ENCODE data around the gene KRTAP10-3. TPM values are rescaled to one million over a fixed set of nuclear protein-coding genes. Genes with fewer than 3 reads are reported as not detected.
"Not testable (repeated sequence)": the region's sequence is repeated elsewhere in the genome, so short reads cannot be mapped to it uniquely, and the experiment has no call there.

KRTAP10-3 gene
- total RNA-seq, 1 experiment from 2014 or later = 0.62 TPM

DNA sequence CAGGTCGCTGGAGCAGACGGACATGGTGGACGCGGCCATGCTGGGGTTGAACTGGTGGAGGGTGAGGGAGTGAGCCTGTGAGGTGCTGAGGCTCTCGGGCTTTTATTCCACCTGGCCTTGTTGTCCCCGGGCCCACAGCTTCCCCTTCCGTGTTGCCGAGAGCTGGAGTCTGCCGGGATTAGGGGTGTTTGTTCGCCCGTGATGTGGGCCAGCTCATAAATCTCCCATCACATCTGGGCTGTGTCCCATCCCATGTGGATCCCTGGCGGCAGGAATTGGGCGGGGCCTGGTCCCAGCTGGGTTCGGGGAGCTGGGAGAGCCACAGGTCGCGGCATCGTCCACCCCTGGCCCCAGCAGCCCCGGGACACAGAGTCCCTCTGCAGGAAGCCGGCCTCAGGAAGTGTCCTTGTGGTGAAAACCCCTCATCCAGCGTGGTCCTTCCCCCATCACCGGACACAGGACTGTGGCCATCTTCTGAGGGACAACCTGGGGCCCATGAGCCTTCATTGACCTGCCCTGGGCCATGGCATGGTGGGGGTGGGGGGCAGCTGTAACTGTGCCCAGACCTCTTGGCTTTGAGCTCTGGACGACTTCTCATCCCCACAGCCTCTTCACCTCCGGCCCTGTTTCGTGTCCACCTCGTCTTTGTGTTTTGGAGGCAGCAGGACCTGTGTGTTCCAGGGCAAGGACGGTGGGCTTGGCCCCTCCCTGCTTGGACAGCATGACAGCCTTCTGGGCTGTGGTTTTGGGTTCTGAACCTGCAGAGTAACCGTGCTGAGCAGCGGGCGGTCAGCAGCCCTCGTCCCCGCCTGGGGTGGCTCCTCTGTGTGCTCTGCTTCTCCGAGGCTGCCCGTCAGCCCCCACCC, 34.1 kb upstream of the KRTAP10-3 start, which contains the start of gene KRTAP10-6:
KRTAP10-6 (minus strand) TSS at position 60 of the 866 bp plus-strand sequence; CDS start at position 39, 21 bp downstream.
- TF ChIP-seq, protein P1, sequence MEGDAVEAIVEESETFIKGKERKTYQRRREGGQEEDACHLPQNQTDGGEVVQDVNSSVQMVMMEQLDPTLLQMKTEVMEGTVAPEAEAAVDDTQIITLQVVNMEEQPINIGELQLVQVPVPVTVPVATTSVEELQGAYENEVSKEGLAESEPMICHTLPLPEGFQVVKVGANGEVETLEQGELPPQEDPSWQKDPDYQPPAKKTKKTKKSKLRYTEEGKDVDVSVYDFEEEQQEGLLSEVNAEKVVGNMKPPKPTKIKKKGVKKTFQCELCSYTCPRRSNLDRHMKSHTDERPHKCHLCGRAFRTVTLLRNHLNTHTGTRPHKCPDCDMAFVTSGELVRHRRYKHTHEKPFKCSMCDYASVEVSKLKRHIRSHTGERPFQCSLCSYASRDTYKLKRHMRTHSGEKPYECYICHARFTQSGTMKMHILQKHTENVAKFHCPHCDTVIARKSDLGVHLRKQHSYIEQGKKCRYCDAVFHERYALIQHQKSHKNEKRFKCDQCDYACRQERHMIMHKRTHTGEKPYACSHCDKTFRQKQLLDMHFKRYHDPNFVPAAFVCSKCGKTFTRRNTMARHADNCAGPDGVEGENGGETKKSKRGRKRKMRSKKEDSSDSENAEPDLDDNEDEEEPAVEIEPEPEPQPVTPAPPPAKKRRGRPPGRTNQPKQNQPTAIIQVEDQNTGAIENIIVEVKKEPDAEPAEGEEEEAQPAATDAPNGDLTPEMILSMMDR (conservative IDR thresholded peaks at IDR 0.05; ENCODE audit: low read depth, low read length) = no peak
- no TSS peak for BruUV-seq (replicated peaks)
- intact Hi-C loops (cut with micrococcal nuclease; ENCODE audit: unreplicated experiment) = no loop called here
- ChIA-PET POLR2A (ENCODE audit: low non-redundant PET) (no interaction called here), CTCF (no interaction called here)
- Histone ChIP-seq H3K36me3 (ENCODE audit: insufficient read depth, low read length, poor library complexity, severe bottlenecking) (no peaks in the 10 kb centered on the region), H3K27me3 (replicated peaks; ENCODE audit: insufficient read depth, low read depth, low read length, poor library complexity) (no peaks in the 10 kb centered on the region), H3K4me1 (ENCODE audit: insufficient read depth, low read length, poor library complexity, severe bottlenecking) (no peaks in the 10 kb centered on the region), H3K9me3 (ENCODE audit: low read depth, low read length, poor library complexity, severe bottlenecking) (no peaks in the 10 kb centered on the region), H3K27ac (ENCODE audit: low read depth, low read length, poor library complexity, severe bottlenecking) (no peak within 1 kb of the TSS), H3K4me3 (ENCODE audit: low read depth, low read length, poor library complexity, severe bottlenecking) (no peak within 1 kb of the TSS)
- no peak for DNase-seq (ENCODE audit: low spot score)

DNA sequence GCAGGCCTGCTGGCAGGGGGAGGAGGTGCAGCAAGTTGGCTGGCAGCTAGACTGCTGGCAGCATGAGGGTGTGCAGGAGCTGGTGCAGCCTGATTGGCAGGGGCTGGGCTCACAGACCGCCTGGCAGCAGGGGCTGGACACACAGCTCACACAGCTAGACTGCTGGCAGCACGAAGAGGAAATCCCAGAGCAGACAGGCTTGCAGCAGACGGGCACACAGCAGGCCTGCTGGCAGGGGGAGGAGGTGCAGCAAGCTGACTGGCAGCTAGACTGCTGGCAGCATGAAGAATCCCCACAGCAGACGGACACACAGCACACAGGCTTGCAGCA, 33.2 kb upstream of the KRTAP10-3 start:
- CTCF ChIA-PET = interaction anchor here (1.2 kb wide), 1 partner anchor 81 kb away, joined by 3 read pairs; no protein-coding TSS in a partner anchor

DNA sequence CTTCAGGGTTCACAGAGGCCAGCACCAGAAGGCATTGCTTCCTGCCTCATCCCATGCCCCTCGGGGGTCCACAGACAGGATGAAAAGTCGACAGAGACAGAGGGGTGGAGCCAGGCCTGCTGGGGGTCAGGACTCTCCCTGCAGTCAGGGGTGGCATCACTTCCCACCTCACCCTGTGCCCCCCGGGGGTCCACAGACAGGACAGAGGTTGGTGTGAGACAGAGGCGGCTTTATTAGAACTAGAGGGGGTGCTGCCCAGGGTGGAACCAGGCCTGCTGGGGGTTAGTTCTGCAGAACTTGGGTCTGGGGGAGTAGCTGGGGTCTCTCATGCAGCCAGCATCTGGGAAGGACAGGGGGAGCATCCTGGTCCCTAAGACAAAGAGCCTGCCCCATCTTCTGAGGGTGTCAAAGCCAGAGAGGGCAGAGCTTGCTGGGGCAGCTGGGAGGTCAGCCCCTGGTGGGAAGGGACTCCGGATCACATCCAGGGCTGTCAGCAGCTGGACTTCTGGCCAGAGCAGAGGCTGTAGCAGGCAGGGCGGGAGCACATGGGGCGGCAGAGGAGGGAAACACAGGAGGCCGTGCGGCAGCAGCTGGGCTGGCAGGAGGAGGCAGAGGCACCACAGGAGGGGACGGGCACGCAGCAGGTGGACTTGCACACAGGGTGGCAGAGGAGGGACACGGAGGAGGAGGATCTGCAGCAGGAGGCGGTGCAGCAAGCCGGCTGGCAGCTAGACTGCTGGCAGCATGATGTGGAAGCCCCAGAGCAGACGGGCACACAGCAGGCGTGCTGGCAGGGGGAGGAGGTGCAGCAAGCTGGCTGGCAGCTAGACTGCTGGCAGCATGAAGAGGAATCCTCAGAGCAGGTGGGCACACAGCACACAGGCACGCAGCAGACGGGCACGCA, 32.6 kb upstream of the KRTAP10-3 start:
- H3K27me3 ChIP-seq (replicated peaks; ENCODE audit: insufficient read depth, low read depth, low read length, poor library complexity); DNase-seq (ENCODE audit: low spot score); H3K9me3 ChIP-seq (ENCODE audit: low read depth, low read length, poor library complexity, severe bottlenecking); H3K4me3 ChIP-seq (ENCODE audit: low read depth, low read length, poor library complexity, severe bottlenecking); POLR2A ChIA-PET (ENCODE audit: low non-redundant PET); H3K36me3 ChIP-seq (ENCODE audit: insufficient read depth, low read length, poor library complexity, severe bottlenecking); intact Hi-C loops (cut with micrococcal nuclease; ENCODE audit: unreplicated experiment); BruUV-seq (replicated peaks); H3K27ac ChIP-seq (ENCODE audit: low read depth, low read length, poor library complexity, severe bottlenecking); H3K4me1 ChIP-seq (ENCODE audit: insufficient read depth, low read length, poor library complexity, severe bottlenecking): not testable (repeated sequence)
- CTCF ChIA-PET = interaction anchor here (1.2 kb wide), 1 partner anchor 80 kb away, joined by 3 read pairs; no protein-coding TSS in a partner anchor

More for the DNA sequence above, 33.2 kb upstream of the KRTAP10-3 start:
- H3K9me3 ChIP-seq (ENCODE audit: low read depth, low read length, poor library complexity, severe bottlenecking); intact Hi-C loops (cut with micrococcal nuclease; ENCODE audit: unreplicated experiment); POLR2A ChIA-PET (ENCODE audit: low non-redundant PET); H3K27me3 ChIP-seq (replicated peaks; ENCODE audit: insufficient read depth, low read depth, low read length, poor library complexity); H3K4me1 ChIP-seq (ENCODE audit: insufficient read depth, low read length, poor library complexity, severe bottlenecking); BruUV-seq (replicated peaks); H3K36me3 ChIP-seq (ENCODE audit: insufficient read depth, low read length, poor library complexity, severe bottlenecking); H3K4me3 ChIP-seq (ENCODE audit: low read depth, low read length, poor library complexity, severe bottlenecking); H3K27ac ChIP-seq (ENCODE audit: low read depth, low read length, poor library complexity, severe bottlenecking): not testable (repeated sequence)
- peak; percentile 22 for DNase-seq (ENCODE audit: low spot score)

DNA sequence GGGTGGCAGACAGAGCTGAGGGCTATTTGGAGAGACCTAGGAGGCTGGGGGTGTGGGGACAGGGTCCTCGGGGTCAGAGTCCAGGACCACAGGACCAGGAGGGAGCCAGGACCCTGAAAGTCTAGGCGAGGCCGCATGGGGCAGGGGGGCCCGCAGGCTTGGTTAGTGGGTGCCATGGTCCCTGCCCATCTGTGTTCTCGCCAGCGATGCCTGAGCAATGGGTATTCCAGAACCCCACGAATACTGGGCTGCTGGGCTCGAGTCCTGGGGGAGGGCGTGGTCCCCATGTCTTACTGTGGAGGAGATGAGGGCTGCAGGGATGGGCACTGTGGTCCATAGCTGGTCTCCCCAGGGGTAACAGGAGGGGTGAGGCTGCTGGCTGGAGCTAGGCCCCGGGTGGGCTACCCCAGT, 31.7 kb upstream of the KRTAP10-3 start:
- intact Hi-C loops (cut with micrococcal nuclease; ENCODE audit: unreplicated experiment) = no loop called here
- POLR2A ChIA-PET (ENCODE audit: low non-redundant PET) = no interaction called here

More for the DNA sequence above, 31.7 kb upstream of the KRTAP10-3 start:
- TF ChIP-seq EZH2 (IDR thresholded peaks at IDR 0.05; ENCODE audit: borderline replicate concordance, low read depth, low read length, poor library complexity, severe bottlenecking) = no peak
- TF ChIP-seq, protein P1 (conservative IDR thresholded peaks at IDR 0.05; ENCODE audit: low read depth, low read length) = no peak
- Histone ChIP-seq H3K4me3 (ENCODE audit: low read depth, low read length, poor library complexity, severe bottlenecking) (no peak overlapping the region), H3K27ac (ENCODE audit: low read depth, low read length, poor library complexity, severe bottlenecking) (no peak overlapping the region), H3K36me3 (ENCODE audit: insufficient read depth, low read length, poor library complexity, severe bottlenecking) (no peaks in the 10 kb centered on the region), H3K27me3 (replicated peaks; ENCODE audit: insufficient read depth, low read depth, low read length, poor library complexity) (no peaks in the 10 kb centered on the region), H3K9me3 (ENCODE audit: low read depth, low read length, poor library complexity, severe bottlenecking) (no peaks in the 10 kb centered on the region), H3K4me1 (ENCODE audit: insufficient read depth, low read length, poor library complexity, severe bottlenecking) (no peaks in the 10 kb centered on the region)
- DNase-seq (ENCODE audit: low spot score) = no peak
- no TSS peak for BruUV-seq (replicated peaks)
- CTCF ChIA-PET = no interaction called here

Measured in A673 (cell line).